ENCODE data around the gene IMPDH2. TPM values are rescaled to one million over a fixed set of nuclear protein-coding genes. Genes with fewer than 3 reads are reported as not detected.
A peak's percentile ranks its signal among the peaks of the same experiment; 100 is the strongest.

The IMPDH2 gene
- total RNA-seq, 2 experiments from 2014 or later = 535 to 557 TPM

GRCh38 chr3:49030321-49030720, 1.1 kb upstream of the IMPDH2 start:
- no peak for TF ChIP-seq CTCF (IDR thresholded peaks at IDR 0.05)
- Mint-ChIP-seq H3K27me3 (no peaks in the 10 kb centered on the region), H3K9me3 (no peaks in the 10 kb centered on the region), H3K36me3 (ENCODE audit: low read depth) (peaks cover 57% of the 10 kb centered on the region), H3K4me1 (ENCODE audit: low read depth) (peaks cover 30% of the 10 kb centered on the region), H3K4me3 (no peak overlapping the region), H3K27ac (peak overlapping the region; percentile 71)
- intact Hi-C loops (cut with micrococcal nuclease) = no loop called here
- ATAC-seq (no peak), DNase-seq (no peak)
- CTCF ChIA-PET = interaction anchor here (0.9 to 3.0 kb wide), 3 partner anchors 9 to 63 kb away, joined by 3 to 10 read pairs (median 9); partner anchors contain the start of genes NDUFAF3 and QRICH1
- POLR2A ChIA-PET = interaction anchor here (3.0 to 4.4 kb wide), 2 partner anchors 8 to 39 kb away, joined by 6 to 36 read pairs; partner anchors contain the start of gene NDUFAF3

DNA sequence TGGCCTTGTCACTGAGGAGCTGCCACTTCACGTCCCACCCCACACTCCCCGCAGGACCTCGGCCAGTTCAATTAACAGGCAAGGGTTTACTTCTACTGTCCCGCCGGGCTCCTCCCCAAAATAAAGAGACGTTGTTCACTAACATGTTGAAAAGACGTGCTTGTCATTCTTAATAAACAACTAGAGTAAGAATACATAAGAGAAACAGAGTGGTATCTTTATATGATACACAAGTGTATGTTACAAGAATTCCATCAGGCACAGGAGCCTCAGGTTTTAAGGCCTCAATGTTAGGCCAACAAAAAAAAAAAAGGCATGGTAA, 326 bp upstream of the IMPDH2 start:
- Mint-ChIP-seq H3K36me3 (ENCODE audit: low read depth) (peaks cover 60% of the 10 kb centered on the region), H3K4me3 (peak overlapping the region; percentile 88), H3K9me3 (no peaks in the 10 kb centered on the region), H3K27me3 (no peaks in the 10 kb centered on the region), H3K4me1 (ENCODE audit: low read depth) (peaks cover 38% of the 10 kb centered on the region), H3K27ac (peak overlapping the region; percentile 92)
- ATAC-seq = no peak
- DNase-seq = no peak
- ChIA-PET CTCF (interaction anchor here (0.6 to 1.5 kb wide), 5 partner anchors 16 to 75 kb away, joined by 3 to 12 read pairs (median 4); partner anchors contain the start of genes P4HTM, QARS1 and WDR6), POLR2A (interaction anchor here (0.6 to 2.3 kb wide), 16 partner anchors 8 to 556 kb away, joined by 3 to 30 read pairs (median 6); partner anchors contain the start of genes ARIH2, P4HTM, QRICH1 and WDR6)
- no peak for TF ChIP-seq CTCF (IDR thresholded peaks at IDR 0.05)
- intact Hi-C loops (cut with micrococcal nuclease) = loop anchor here (5.0 kb wide), 1 partner anchor 63 kb away; the partner anchor contains the start of gene QRICH1

GRCh38 chr3:49028298-49028672, 913 bp downstream of the IMPDH2 start:
- peaks cover 71% of the 10 kb centered on the region for H3K36me3 Mint-ChIP-seq (ENCODE audit: low read depth)
- no peak for TF ChIP-seq CTCF (IDR thresholded peaks at IDR 0.05)
- ChIA-PET POLR2A (interaction anchor here (0.7 to 2.3 kb wide), 11 partner anchors 8 to 311 kb away, joined by 3 to 30 read pairs (median 13); partner anchors contain the start of genes P4HTM, QRICH1, USP4 and WDR6), CTCF (interaction anchor here (0.6 to 1.5 kb wide), 2 partner anchors 14 to 141 kb away, joined by 4 read pairs; no protein-coding TSS in a partner anchor)
- ATAC-seq (no peak), DNase-seq (no peak)
- peak overlapping the region; percentile 88 for H3K4me3 Mint-ChIP-seq
- H3K4me1 Mint-ChIP-seq (ENCODE audit: low read depth) = peaks cover 47% of the 10 kb centered on the region
- peak overlapping the region; percentile 92 for H3K27ac Mint-ChIP-seq
- H3K9me3 Mint-ChIP-seq = no peaks in the 10 kb centered on the region
- no peaks in the 10 kb centered on the region for H3K27me3 Mint-ChIP-seq
- intact Hi-C loops (cut with micrococcal nuclease) = loop anchor here (5.0 kb wide), 1 partner anchor 64 kb away; the partner anchor contains the start of gene QRICH1

- no peak for DNase-seq
- peak overlapping the region; percentile 88 for H3K4me3 Mint-ChIP-seq
- peaks cover 74% of the 10 kb centered on the region for H3K36me3 Mint-ChIP-seq (ENCODE audit: low read depth)
- no peaks in the 10 kb centered on the region for H3K27me3 Mint-ChIP-seq
- H3K9me3 Mint-ChIP-seq = no peaks in the 10 kb centered on the region
- no peak for ATAC-seq
- peak overlapping the region; percentile 92 for H3K27ac Mint-ChIP-seq
- peaks cover 53% of the 10 kb centered on the region for H3K4me1 Mint-ChIP-seq (ENCODE audit: low read depth)
- POLR2A ChIA-PET = interaction anchor here (1.5 to 7.7 kb wide), 5 partner anchors 13 to 66 kb away, joined by 3 to 90 read pairs (median 14); partner anchors contain the start of genes P4HTM, QRICH1 and WDR6
- CTCF ChIA-PET = no interaction called here
- TF ChIP-seq CTCF (IDR thresholded peaks at IDR 0.05) = no peak
- intact Hi-C loops (cut with micrococcal nuclease) = loop anchor here (5.0 kb wide), 1 partner anchor 65 kb away; the partner anchor contains the start of gene QRICH1
Observed at GRCh38 chr3:49027634-49028033, 1.6 kb downstream of the IMPDH2 start.

GRCh38 chr3:49026536-49026935, 2.7 kb downstream of the IMPDH2 start:
- peak overlapping the region; percentile 92 for H3K27ac Mint-ChIP-seq
- no peak for DNase-seq
- POLR2A ChIA-PET = interaction anchor here (0.7 to 12.0 kb wide), 7 partner anchors 12 to 319 kb away, joined by 3 to 200 read pairs (median 10); partner anchors contain the start of genes P4HTM, QRICH1 and WDR6
- H3K27me3 Mint-ChIP-seq = no peaks in the 10 kb centered on the region
- H3K4me1 Mint-ChIP-seq (ENCODE audit: low read depth) = peaks cover 53% of the 10 kb centered on the region
- intact Hi-C loops (cut with micrococcal nuclease) = loop anchor here (5.0 kb wide), 1 partner anchor 66 kb away; the partner anchor contains the start of gene QRICH1
- CTCF ChIA-PET = interaction anchor here (0.6 to 0.9 kb wide), 3 partner anchors 9 to 145 kb away, joined by 3 to 4 read pairs (median 3); partner anchors contain the start of gene KLHDC8B
- peaks cover 69% of the 10 kb centered on the region for H3K36me3 Mint-ChIP-seq (ENCODE audit: low read depth)
- H3K9me3 Mint-ChIP-seq = no peaks in the 10 kb centered on the region
- TF ChIP-seq CTCF (IDR thresholded peaks at IDR 0.05) = no peak
- ATAC-seq = no peak
- H3K4me3 Mint-ChIP-seq = no peak overlapping the region

All from activated CD8-positive, alpha-beta T cell treated with anti-CD3 and anti-CD28 coated beads for 36 hours (primary cell).